LHCN-M2 (cell line): ENCODE data around the gene LSP1. TPM values are rescaled to one million over a fixed set of nuclear protein-coding genes. Genes with fewer than 3 reads are reported as not detected.

Source experiments
- DNase-seq: peaks from one replicate; pipeline ENCODE4 v3.0.0-alpha.2; 2012; ENCODE audit warnings: low read depth
- total RNA-seq: library from RNA; depleted of rRNA; stranded (reverse); fragments of >200 nt; gene quantifications from 2 replicates; pipeline ENCODE4 v1.2.3, GENCODE V29; 2014

The LSP1 gene
- total RNA-seq, 1 experiment from 2014 or later = 311 TPM

DNA sequence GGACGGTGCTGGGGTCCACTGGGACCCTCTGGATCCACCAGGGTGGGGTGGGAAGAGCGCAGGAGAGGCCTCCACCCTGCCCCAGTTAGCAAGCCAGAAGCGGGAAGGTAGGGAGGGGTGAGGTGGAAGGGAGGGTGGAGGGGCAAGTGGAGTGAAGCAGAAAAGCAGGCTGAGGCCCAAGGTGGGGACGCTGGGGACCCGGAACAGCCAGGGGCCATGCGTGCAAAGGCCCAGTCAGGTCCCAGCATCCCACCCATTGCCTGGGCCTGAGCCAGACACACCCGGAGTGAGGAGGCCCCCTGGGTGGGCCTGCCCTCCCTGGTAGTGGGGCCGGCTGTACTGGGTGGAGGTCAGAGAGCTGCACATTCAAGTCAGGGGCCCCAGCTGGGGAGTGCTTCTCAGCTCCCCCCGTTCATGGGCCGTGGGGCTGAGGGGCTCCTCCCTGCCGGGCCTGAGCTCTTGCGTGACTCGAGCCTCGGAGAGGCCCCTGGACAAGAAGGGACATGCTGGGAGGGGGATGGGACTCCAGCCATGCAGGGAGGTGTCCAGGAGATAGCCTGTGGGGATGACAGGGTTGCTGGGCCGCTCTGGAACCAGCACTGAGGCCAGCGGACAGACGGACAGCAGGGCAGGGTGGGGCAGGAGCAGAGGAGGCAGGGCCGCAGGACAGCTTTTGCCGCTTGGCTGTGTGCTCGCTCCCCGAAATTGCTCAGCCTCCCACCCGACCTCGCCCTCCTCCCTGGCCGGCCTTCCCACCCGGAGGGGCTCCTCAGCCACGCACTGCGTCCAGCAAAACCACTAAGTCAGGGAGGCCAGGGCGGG is 74.4 kb downstream of the LSP1 start:
- DNase-seq = no peak

DNA sequence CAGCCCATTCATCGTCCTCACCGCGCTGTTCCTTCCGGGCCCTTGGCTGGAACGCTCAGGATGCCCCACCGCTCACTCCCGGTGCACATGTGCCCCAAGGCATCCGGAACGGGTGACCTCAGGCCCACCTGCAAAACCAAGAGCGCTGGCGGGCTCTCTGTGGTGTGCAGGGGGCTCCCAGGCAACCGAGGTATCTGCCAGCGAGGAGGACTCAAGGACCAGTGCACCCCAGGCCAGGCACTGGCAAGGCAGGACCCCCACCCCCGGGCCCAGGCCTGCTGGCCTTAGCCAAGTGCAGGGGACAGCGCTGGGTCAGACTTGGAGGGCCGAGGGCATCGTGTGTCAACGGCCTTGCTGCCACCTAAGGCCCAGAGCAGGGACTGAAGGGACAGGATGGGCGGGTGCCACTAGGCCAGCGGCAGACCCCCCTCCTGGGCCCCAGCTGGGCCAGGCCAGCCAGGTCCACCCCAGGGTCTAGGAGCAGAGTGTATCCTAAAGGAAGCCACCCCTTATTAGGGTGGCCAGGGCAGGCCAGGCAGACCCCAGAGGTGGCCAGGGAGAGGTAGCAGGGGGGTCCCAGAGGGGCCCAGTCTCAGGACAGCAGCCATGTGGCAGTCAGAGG is 75.1 kb downstream of the LSP1 start:
- no peak for DNase-seq

DNA sequence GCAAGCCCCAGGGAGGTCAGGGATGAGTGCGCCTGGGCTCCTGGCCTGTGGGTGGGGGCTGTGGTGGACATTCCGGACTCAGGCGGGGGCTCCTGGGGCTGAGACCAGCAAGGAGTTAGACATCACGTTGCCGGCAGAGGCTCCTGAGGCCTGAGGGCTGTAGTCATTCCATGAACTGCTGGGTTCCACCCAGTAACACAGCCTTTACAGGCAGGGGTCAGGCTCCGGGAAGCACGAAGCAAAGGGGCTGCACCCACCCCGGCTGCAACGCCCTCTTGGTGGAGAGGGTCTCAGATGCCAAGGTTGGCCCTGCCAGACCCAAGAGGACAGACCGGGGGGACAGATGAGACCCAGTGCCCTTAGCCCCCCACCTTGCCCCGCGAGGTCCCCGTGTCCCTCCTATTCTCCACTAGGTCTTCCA is 75.6 kb downstream of the LSP1 start:
- no peak for DNase-seq

DNA sequence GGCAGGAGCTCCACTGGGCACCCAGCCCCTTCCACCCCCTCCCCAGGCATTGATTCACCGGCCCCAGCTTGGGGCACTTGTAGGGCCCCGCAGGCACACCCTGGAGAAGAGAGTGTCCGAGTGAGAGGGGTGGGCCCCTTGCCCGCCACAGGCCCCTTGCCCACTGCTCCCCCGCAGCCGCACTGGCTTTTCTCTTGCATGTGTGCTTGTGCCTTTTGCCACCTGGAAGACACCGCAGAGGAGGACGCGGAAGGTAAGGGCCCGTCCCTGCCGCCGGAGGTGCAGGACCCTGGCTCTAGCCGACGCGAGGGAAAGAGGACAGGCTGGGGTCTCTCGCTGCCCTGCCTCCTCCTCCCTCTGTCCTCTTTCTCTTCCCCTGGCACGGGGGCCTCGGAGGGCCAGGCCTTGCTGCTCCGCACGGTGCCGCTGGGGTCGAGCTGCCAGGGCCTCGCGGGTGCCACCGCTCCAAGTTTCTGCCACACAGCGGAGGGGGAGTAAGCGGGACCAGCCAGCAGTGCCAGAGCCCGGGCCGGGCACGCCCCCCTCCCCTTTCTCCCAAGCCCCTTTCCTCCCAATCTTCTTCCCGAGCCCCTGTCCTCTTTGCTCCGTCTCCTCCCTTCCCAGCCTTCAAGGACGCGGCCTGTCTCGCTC is 76.1 kb downstream of the LSP1 start:
- DNase-seq = no peak

DNA sequence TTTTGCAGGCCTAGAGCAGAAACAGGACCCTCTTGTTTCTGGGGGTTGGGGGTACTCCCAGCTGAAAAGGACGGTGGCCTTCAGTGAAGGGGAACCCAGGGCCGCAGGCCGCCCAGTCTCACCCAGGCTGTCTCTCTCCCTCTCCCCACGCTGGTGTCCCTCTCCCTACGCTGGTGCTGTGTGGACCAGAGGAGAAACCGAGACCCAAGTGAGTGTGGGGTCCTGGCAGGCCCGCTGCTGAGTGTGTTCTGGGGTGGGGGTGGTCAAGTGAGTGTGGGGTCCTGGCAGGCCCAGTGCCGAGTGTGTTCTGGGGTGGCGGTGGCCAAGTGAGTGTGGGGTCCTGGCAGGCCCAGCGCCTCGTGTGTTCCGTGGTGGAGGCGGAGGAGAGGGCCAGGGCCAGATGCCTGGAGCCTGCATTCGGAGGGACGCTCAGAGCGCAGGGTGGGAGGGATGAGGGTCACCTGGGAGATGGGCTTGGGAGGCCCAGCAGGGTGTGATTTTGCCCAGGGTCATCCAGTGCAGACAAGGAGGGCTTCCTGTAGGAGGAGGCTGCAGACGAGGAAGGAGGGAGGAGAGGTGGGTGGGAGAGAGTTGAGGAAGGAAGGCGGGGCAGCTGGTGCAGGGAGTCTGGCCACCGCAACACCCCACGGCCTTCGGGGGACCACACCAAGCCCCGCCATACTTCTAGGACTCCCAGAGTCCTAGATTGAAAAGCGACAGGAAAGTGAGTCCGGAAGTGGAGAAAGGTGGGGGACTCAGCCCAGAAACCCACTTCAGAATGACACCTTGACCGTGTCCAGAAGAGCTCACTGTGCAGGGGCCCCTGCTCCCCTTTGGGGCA is 77.0 kb downstream of the LSP1 start:
- no peak for DNase-seq

DNA sequence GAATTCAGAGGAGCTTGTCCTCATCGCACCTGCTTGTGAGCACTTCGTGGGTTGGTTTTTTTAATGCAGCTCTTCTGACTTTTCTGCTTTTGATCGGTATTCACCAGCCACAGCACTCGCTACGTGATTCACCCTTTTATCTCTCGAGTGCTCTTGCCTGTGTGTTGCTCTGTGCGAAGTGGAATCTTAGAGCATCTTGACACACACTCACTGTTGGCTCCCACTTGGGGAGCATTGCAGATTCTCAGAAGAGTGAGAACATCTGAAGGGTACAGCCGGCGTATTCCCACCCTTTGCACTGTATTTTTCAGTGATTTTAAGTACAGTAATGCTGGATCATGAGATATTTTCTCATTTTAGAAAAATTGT is 77.6 kb downstream of the LSP1 start:
- DNase-seq = no peak

DNA sequence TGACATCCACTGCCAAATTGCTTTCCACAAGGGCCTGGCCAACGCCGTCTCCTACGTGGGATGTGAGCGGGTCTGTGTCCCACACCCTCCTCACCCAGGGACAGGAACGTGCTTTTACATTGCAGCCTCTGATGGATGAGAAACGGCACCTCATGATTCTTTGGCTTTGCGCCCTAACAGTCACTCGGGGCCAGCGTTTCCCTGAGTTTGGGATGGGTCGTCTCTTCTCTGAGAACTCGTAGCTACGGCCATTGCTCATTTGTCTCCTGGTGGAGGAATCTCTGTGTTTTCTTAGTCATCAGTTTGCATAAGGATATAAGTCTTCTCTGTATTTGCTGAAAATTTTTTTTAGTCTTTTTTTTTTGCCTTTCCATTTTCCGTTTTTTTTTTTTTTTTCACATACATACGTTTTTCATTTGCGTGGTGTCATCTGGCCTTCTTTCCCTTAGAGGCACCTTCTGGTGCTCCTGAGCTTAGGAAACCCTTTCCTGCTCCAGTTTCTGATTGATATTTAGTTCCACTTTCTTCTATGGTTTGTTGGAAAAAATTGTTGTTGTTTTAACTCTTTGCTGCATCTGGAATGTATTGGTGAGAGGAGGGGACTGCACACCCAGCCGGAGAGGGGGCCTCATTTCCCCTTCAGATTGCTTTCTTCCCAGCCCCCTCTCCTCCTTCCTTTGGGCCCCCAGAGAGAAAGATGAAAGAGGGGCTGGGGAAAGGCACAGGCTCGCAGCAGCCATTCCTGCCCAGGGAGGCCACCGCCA is 78.6 kb downstream of the LSP1 start:
- no peak for DNase-seq

DNA sequence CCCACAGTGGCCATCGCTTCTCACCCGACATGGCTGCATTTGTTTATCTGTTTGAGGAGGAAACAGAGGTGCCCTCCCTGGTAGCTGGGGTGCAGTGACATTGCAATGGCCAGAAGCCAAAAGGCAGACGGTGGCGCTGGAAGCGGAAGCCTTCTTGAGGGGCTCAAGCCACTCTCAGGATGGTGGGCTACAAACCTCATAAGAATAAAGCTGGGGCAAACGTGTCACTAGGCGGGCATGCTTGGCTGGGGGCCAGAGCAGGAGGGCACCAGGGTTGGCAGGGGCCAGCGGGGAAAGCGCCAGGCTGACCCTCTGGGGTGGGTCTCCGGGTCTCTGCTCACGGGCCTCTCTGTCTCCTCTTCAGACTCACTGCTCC is 79.2 kb downstream of the LSP1 start:
- DNase-seq = no peak

DNA sequence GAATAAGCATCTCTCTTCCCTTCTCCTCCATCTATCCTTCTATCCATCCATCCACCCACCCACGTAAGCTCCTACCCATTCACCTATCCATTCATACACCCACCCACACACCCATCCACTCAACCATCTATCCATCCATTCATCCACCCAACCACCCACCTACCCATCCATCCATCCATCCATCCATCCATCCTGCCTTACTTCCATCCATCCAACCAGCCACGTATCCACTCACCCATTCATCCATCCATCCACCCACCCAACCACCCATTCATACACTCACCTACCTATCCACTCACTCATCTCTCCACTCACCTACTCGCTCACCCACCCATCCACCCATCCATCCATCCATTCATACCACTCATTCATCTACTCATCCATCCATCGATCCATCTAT is 79.8 kb downstream of the LSP1 start:
- no peak for DNase-seq

DNA sequence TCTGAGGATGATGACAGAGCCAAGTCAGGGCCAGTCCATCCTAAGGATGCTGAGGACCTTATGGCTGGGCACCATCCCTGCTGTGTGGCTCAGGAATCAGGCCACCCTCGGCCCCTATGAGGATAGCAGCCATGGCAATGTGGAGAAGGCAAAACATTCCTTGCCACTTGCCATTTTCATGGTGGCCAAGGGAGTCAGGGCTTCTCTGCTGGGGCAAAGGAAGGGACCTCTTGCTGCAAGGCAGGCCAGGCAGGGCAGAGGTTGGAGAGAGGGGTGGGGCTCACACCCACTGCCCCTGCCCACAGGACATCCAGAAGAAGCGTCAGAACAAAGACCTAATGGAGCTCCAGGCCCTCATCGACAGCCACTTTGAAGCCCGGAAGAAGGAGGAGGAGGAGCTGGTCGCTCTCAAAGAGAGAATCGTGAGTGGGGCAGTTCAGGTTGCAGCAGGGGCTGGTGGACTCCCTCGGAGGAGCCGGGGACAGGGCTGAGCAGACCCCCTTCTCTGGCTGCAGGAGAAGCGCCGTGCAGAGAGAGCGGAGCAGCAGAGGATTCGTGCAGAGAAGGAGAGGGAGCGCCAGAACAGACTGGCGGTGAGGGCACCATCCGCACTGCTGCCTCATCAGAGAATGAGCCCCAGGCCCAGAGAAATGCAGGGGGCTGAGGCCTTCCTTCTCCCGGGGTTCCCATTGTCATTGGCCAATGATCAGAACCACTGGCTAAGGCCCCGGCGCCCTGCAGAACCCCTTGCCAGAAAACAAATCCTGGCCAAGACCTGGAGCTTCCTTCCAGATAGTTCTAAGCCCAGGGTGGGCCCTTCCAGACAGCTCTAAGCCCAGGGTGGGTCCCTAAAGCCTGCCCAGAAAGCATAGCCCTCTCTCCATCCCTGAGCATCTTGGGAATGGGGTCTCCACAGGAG is 80.8 kb downstream of the LSP1 start:
- no peak for DNase-seq

DNA sequence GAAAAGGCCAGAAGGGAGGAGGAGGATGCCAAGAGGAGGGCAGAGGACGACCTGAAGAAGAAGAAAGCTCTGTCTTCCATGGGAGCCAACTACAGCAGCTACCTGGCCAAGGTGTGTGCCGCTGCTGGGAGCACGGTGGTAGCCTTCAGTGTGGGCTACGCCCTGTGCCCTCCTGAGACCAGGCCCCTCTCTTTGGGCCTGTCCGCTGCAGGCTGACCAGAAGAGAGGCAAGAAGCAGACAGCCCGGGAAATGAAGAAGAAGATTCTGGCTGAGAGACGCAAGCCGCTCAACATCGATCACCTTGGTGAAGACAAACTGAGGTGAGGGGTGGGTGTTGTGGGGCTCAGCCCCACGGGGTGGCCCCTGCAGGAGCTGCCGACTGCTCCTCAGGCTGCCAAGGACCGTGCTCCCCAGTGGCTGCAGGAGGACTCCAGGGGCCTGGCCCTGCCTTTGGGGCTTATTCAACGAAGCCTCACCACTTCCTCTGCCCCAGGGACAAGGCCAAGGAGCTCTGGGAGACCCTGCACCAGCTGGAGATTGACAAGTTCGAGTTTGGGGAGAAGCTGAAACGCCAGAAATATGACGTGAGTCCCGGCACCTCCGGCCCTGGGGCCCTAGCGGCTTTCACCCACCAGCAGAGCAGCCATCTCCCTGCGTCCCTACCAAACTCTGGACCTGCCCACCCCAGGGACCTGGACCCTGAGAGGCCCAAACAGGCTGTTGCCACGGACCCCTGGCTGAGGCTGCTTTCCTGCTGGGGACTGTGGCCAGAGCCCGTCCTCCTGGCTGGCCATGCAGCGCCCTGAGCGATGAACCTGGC is 81.7 kb downstream of the LSP1 start:
- DNase-seq = no peak

DNA sequence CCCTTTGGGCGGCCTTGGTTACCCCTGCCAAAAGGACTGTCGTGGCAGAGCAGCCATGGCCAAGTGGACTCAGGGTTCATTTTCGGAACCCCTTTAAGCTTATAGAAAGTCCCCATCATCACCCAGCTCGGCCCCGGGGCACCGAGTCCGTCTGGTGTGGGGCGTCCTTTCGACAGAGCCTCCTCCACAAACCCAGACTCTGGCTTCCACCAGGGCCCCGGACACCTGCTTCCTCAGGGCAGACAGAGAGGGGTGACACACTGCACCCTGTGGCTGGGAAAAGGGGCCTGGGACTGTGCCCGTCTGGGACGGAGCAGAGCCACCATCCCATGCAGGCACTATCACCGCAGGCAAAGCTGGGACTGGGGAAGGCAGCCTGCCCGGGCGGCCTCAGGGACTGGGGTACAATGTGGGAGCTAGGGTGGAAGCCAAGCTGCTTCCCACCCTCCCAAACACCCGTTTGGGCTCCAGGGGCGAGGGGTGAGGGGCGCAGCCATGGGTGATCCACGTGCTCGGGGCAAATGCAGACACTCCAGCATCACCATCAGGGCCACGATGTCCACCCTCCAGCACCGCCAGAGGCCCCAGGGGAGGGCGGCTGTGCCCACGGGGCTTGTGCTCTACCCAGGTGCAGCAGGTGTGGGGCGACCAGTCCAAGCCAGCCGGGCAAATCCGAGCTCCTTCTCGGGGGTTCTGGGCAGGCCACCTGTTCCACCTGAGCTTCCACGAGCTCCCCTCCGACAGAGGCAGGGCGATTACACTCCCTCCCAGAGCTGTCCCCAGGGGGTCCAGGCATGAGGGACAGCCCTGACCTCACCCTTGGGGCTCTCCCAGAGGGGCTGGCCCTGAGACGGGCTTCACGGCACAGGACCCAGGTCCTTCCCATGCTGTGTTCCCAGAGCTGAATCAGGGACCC is 82.5 kb downstream of the LSP1 start:
- no peak for DNase-seq

DNA sequence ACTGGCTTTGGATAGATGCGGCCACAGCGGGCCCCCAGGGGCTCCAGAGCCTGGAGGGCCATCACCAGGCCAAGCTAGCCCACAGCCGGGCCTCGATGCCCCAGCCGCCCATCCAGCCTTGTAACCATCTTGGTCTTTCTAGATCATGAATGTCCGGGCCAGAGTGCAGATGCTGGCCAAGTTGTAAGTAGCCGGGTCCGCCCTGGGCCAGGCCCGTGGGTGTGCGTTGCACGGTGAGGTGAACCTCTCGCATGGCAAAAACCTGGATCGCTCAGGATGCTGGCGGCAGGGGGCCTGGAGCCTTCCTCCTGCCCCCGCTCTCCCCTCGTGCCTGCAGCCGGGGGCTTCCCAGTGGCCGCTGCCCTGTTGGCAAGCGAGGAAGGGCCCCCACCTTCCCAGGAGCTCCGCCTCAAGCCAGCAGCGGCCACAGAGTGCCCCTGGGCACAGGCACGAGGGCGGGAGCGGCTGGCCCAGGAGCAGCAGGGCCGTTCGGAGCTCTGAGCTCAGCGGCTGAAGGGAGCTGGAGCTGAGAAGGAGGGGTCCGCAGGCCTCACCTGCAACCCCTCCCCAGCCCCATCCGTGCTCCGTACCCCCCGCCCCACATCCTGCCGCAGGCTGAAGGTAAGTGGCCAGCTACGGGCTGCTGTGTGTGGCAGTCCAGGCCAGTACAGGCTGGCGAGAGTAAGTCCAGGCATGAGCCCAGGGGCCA is 83.3 kb downstream of the LSP1 start:
- DNase-seq = no peak

DNA sequence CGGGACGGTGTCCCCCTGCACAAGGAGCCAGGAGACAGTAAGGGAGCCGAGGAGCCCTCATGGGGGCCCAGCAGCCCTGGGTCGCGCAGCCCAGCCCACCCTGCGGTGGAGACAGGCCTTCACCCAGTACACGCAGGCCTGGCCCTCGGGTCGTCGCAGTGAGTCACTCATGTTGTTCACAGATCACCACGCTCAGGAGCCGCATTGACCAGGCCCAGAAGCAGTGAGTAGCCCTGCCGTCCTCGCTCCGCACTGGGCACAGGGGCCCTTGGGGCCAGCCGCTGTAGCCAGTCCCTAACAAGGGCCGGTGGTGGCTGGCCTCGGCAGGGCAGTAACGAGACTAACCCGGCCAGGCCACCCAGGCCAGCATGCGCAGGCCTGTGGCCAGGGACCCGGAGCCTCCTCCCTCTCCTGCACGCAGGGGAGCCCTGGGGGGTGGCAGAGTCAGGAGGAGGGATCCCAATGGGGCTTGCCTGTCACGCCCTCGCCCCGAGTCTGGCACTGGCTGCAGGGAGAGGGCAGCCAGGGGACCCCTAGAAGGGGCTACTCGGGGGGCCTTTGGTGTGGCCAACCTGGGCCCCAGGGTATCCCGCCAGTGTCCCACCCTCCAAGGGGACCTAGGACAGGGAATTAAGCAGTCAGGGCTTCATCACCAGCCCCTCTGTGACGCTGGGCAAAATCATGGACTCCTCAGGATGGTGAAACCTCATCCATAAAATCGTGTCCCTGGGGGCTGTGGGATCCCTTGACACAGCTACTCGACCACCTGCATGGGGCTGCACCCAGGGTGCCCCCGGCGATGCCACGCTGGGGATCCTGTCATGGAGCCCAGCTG is 84.1 kb downstream of the LSP1 start:
- no peak for DNase-seq

DNA sequence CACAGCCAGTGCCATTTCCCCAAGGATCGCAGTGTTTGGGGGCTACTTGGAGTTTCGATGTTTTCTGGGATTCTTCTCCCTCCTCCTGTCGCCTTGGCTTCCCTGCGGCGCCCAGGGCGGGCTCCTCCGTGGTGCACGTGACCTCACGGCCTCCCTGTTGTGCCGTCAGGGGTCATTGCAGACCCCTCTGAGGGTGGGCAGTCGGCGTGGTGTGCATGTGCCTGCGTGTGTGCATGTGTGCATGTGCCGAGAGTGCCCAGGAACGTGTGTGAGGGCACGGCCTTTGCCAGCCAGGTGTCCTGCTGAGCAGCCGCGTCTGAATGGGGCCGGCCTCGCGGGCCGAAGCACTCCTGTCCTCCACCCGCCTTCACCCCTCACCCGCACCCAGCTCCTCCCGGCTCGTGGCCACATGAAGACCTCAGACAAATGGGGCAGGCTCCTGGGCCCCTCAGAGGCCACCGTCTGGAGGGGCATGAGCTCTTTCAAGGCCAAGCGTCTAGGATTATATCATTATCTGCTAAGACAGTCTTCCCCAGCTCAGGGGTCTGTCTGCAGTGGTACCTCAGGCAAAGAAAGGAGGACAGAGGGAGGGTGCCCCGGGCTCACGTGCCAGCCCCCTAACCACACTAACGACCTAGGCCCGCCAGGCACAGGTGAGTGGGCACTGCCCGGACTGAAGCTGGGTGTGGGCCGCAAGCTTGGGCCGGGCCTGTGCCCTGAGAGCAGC is 84.9 kb downstream of the LSP1 start:
- no peak for DNase-seq
